Gastroesophageal sphincter (tissue), 4 donors: ENCODE measurements around the gene MMEL1. TPM values are rescaled to one million over a fixed set of nuclear protein-coding genes. Genes with fewer than 3 reads are reported as not detected.

Source experiments
- ATAC-seq: fragments of 150-250 bp; one replicate; pipeline ENCODE4 v1.9.1; 2016; ENCODE audit warnings: mild to moderate bottlenecking, moderate library complexity
- H3K27ac ChIP-seq, 4 donors: fragments of 200-600 bp; sonication (generic) in 3 of 4; 1 replicate in 3 of 4; 2 replicates in 1 of 4; pipeline ENCODE4 v1.5.1; 2016 to 2019
- H3K27me3 ChIP-seq: fragments of 200-600 bp; sonication (generic); one replicate; pipeline ENCODE4 v1.5.1; 2019
- H3K36me3 ChIP-seq, 2 donors: fragments of 200-600 bp; sonication (generic); one replicate each; pipeline ENCODE4 v1.5.1; 2019; ENCODE audit warnings: control low read depth in 1 of 2
- H3K4me1 ChIP-seq, 3 donors: fragments of 200-600 bp; sonication (generic); 1 replicate in 2 of 3; 2 replicates in 1 of 3; pipeline ENCODE4 v1.5.1; 2016 to 2019; ENCODE audit warnings: control low read depth in 2 of 3
- H3K4me3 ChIP-seq, 2 donors: fragments of 200-600 bp; sonication (generic); one replicate each; pipeline ENCODE4 v1.5.1; 2019; ENCODE audit warnings: mild to moderate bottlenecking in 1 of 2, moderate library complexity in 1 of 2
- H3K9me3 ChIP-seq, 3 donors: fragments of 200-600 bp; sonication (generic); one replicate each; pipeline ENCODE4 v1.5.1; 2017 to 2019; ENCODE audit warnings: control low read depth in 2 of 3
- EP300 ChIP-seq: sonication (generic); formaldehyde crosslinking; IDR thresholded peaks from one replicate; pipeline ENCODE4 v1.6.1; 2017; ENCODE audit warnings: antibody characterized with exemption, mild to moderate bottlenecking
- POLR2A ChIP-seq, 2 donors: fragments of 450-650 bp; IDR thresholded peaks; one replicate each; pipeline ENCODE4 v1.6.1; 2017; ENCODE audit warnings: antibody characterized with exemption in 2 of 2, mild to moderate bottlenecking in 2 of 2, moderate library complexity in 1 of 2
- POLR2AphosphoS5 ChIP-seq: sonication (generic); formaldehyde crosslinking; IDR thresholded peaks from one replicate; pipeline ENCODE4 v1.6.1; 2017; ENCODE audit warnings: antibody characterized with exemption
- WGBS, 2 donors: methylation state at CpG; one replicate each; pipeline ENCODE4 v1.1.5; 2018; ENCODE audit warnings: low coverage in 1 of 2; 5-methylcytosine and 5-hydroxymethylcytosine counted together
- total RNA-seq, 4 donors: library from RNA; depleted of rRNA; stranded (reverse); fragments of >200 nt; gene quantifications; one replicate each; pipeline ENCODE4 v1.1.0, GENCODE V29; 2016
- TF ChIP-seq, protein P1 (sequence below), 4 experiments: fragments of 200-600 bp in 2 of 4; fragments of 450-650 bp in 2 of 4; sonication (generic) in 1 of 4; IDR thresholded peaks; one replicate each; pipeline ENCODE4 v1.5.1; 2017 to 2019; ENCODE audit warnings: antibody characterized with exemption in 4 of 4, mild to moderate bottlenecking in 2 of 4, moderate library complexity in 2 of 4

MMEL1 gene
- total RNA-seq, 4 donors from 2014 or later: 1.4 to 3.9 (median 2.1) TPM; not detected in 1

DNA sequence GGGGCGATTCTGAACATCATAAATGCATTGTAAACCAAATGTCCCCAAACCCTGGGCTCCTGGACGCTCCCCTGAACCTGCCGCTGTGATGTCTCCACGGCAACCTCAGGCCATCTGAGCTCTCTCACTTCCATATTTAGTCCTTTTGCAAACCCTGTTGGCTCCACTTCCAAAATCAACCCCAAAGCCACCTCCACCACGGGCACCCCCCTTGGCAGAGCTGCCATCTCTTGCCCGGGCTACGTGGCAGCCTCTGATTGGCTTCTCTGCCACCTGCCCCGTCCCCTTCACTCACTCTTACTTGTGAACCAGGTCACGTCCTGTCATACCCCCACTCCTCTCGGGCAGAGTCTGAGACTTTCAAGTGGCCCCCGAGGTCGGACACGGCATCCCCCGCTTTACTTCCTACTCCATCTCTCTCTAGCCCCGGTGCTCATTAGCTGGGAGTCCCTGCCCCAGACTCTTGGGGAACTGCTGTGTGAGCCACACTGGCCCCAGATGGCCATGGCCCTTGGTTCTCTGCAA, 30.4 kb downstream of the MMEL1 start:
- Histone ChIP-seq H3K27ac (no peak overlapping the region), H3K36me3 (no peaks in the 10 kb centered on the region), H3K4me1 (peaks cover 0 to 6% (median 0%) of the 10 kb centered on the region in 3 donors), H3K4me3 (no peak overlapping the region), H3K27me3 (peaks cover 56% of the 10 kb centered on the region), H3K9me3 (peaks cover 0 to 47% (median 2%) of the 10 kb centered on the region in 3 donors)
- ATAC-seq: no peak
- TF ChIP-seq POLR2A (IDR thresholded peaks at IDR 0.05) (no peak), EP300 (no peak), POLR2AphosphoS5 (no peak)
- TF ChIP-seq, protein P1, sequence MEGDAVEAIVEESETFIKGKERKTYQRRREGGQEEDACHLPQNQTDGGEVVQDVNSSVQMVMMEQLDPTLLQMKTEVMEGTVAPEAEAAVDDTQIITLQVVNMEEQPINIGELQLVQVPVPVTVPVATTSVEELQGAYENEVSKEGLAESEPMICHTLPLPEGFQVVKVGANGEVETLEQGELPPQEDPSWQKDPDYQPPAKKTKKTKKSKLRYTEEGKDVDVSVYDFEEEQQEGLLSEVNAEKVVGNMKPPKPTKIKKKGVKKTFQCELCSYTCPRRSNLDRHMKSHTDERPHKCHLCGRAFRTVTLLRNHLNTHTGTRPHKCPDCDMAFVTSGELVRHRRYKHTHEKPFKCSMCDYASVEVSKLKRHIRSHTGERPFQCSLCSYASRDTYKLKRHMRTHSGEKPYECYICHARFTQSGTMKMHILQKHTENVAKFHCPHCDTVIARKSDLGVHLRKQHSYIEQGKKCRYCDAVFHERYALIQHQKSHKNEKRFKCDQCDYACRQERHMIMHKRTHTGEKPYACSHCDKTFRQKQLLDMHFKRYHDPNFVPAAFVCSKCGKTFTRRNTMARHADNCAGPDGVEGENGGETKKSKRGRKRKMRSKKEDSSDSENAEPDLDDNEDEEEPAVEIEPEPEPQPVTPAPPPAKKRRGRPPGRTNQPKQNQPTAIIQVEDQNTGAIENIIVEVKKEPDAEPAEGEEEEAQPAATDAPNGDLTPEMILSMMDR (IDR thresholded peaks at IDR 0.05): no peak
- 73 to 76% methylated on average over 3 to 15 of the region's 15 CpGs for WGBS, 2 donors

DNA sequence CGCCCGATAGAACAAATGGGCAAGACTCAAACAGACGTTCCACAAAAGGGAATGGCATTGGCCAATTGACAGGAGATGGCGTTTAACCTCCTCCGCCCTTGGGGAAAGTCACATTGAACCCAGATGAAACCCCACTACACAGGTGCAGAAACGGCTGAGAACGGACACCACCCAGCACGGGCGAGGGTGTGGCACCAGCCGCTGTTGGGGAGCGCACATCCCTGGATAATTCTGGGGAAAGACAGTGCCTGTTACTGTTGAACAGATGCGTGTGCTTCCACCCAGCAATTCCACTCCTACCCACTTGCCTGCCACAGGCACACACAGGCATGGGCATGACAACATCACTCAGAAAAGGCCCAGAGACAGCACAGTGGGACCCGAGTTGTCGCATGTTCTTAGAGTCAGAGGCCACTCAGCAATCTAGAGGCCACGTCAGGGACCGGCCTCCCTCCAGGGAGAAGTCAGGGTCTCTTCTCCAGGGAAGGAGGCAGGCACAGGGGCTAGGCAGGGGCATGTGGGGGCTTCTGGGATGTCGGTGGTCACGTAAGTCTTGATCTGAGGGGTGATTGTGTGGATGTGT, 31.0 kb downstream of the MMEL1 start:
- WGBS, 2 donors: 89% methylated on average over 10 of the region's 18 CpGs; no CpG with 5 or more reads in 1 of the 2 donors
- Histone ChIP-seq H3K4me3 (no peak overlapping the region), H3K36me3 (no peaks in the 10 kb centered on the region), H3K9me3 (peaks cover 0 to 47% (median 2%) of the 10 kb centered on the region in 3 donors), H3K27ac (no peak overlapping the region), H3K27me3 (peaks cover 52% of the 10 kb centered on the region), H3K4me1 (no peaks in the 10 kb centered on the region)
- TF ChIP-seq EP300 (no peak), POLR2AphosphoS5 (no peak)
- TF ChIP-seq, protein P1 (IDR thresholded peaks at IDR 0.05): no peak
- ATAC-seq: no peak

DNA sequence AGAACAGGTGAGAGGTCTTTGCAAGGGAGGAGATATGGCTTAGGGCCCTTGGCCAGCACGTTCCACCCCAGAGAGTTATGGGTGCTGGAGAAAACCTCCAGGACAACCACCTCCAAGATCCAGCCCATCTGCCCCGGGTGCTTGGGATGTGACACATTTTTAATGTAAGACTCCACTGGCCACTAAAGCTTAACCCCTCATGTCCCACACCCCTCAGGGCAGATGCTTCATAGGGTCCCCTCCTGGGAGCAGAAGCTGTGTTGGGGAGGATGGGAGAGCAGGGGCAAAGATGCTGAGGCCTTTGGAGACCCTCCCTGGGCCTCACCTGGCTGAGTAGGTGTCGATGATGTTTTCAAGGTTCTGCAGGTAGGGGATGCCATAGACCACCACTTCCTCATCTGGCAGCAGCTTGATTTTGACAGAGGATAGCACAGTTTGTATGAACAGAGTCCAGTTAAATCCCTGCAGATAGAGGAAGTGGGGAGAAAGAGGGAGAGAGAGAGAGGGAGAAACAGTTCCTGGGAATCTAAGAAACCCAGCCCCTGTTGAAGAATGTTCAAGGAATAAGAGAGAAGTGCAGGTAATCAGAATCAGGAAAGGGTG, 34.4 kb downstream of the MMEL1 start:
- peaks cover 0 to 47% (median 2%) of the 10 kb centered on the region in 3 donors for H3K9me3 ChIP-seq
- H3K27me3 ChIP-seq: peaks cover 52% of the 10 kb centered on the region
- peaks cover 0 to 9% (median 0%) of the 10 kb centered on the region in 3 donors for H3K4me1 ChIP-seq
- WGBS, 2 donors: 75% methylated on average over 2 of the region's 3 CpGs; no CpG with 5 or more reads in 1 of the 2 donors
- TF ChIP-seq, protein P1 (IDR thresholded peaks at IDR 0.05): no peak
- no peak for TF ChIP-seq POLR2A (IDR thresholded peaks at IDR 0.05)
- no peak for TF ChIP-seq POLR2AphosphoS5
- no peak for TF ChIP-seq EP300
- no peak overlapping the region for H3K27ac ChIP-seq
- no peak overlapping the region for H3K4me3 ChIP-seq
- ATAC-seq: no peak
- H3K36me3 ChIP-seq: no peaks in the 10 kb centered on the region

DNA sequence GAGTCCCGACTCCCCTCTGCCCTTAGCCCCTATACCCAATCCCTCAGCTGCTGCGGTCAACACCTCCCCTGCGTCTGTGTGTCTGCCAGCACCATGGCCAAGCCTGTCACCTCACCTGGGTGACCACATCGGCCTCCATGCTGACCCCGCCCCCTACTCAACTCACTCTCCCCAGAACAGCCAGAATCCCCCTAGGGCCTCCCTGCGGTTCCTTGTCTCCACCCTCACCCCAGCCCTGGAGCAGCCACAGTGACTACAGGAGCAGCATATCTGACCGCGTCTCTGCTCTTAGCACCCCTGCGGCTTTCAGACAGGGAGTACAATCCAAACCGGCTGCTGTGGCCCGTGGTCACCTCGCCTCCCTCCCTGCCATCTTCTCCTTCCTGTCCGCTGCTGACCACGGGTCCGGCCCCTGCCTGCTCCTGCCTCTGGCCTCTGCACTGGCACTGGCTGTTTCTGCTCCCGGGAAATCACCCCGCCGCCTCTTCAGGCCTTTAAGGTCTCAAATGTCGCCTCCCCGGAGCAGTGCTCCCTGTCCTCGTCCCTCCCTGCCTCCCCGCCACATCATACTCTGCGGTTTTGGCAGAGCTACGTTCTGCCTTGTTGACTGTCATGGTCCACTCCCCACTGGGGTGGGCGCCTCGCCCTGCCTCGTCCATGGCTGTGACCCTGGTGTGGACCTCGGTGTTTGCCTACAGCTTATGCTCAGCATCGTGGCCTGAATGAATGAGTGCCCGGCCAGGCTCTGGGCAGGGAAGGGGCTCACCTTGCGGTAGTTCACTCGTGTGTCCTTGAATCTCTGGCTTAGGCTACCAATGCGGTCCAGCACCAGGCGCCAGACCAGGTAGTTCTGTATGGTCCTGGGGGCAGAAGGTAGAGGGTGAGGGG, 35.1 kb downstream of the MMEL1 start:
- Histone ChIP-seq H3K4me1 (peaks cover 0 to 17% (median 0%) of the 10 kb centered on the region in 3 donors), H3K27me3 (peaks cover 52% of the 10 kb centered on the region), H3K27ac (no peak overlapping the region), H3K9me3 (peaks cover 0 to 47% (median 2%) of the 10 kb centered on the region in 3 donors), H3K4me3 (no peak overlapping the region), H3K36me3 (no peaks in the 10 kb centered on the region)
- WGBS, 2 donors: 61 to 81% methylated on average over 8 to 24 of the region's 34 CpGs
- TF ChIP-seq, protein P1 (IDR thresholded peaks at IDR 0.05): no peak
- no peak for TF ChIP-seq POLR2AphosphoS5
- no peak for TF ChIP-seq POLR2A (IDR thresholded peaks at IDR 0.05)
- ATAC-seq: no peak
